ENCODE results near the gene VEGFA.

The VEGFA gene

GRCh38 chr6:43738877-43739641 lies 31.0 kb upstream of the VEGFA start:
- DNase-seq (ENCODE audit: low read depth in 2 of 2): no peak

GRCh38 chr6:43739642-43740091 lies 30.3 kb upstream of the VEGFA start:
- DNase-seq (ENCODE audit: low read depth in 2 of 2): no peak

- no peak for DNase-seq (ENCODE audit: low read depth in 2 of 2)
Measured at GRCh38 chr6:43740321-43740960, 29.6 kb upstream of the VEGFA start.

GRCh38 chr6:43740961-43741764 lies 28.8 kb upstream of the VEGFA start:
- DNase-seq (ENCODE audit: low read depth in 2 of 2): no peak

GRCh38 chr6:43741829-43742228 lies 28.2 kb upstream of the VEGFA start:
- DNase-seq (ENCODE audit: low read depth in 2 of 2): no peak

- no peak for DNase-seq (ENCODE audit: low read depth in 2 of 2)
Measured at GRCh38 chr6:43742285-43742684, 27.7 kb upstream of the VEGFA start.

GRCh38 chr6:43742931-43743632 lies 26.9 kb upstream of the VEGFA start:
- no peak for DNase-seq (ENCODE audit: low read depth in 2 of 2)

GRCh38 chr6:43743682-43744381 lies 26.2 kb upstream of the VEGFA start:
- no peak for DNase-seq (ENCODE audit: low read depth in 2 of 2)

- no peak for DNase-seq (ENCODE audit: low read depth in 2 of 2)
Measured at GRCh38 chr6:43744491-43744890, 25.5 kb upstream of the VEGFA start.

- no peak for DNase-seq (ENCODE audit: low read depth in 2 of 2)
Measured at GRCh38 chr6:43744931-43745727, 24.9 kb upstream of the VEGFA start.

GRCh38 chr6:43746071-43746470 lies 23.9 kb upstream of the VEGFA start:
- DNase-seq (ENCODE audit: low read depth in 2 of 2): no peak

- no peak for DNase-seq (ENCODE audit: low read depth in 2 of 2)
Measured at GRCh38 chr6:43746613-43747102, 23.4 kb upstream of the VEGFA start.

GRCh38 chr6:43747784-43748183 lies 22.2 kb upstream of the VEGFA start:
- no peak for DNase-seq (ENCODE audit: low read depth in 2 of 2)

- no peak for DNase-seq (ENCODE audit: low read depth in 2 of 2)
Measured at GRCh38 chr6:43748765-43749164, 21.2 kb upstream of the VEGFA start.

- DNase-seq (ENCODE audit: low read depth in 2 of 2): no peak
Measured at GRCh38 chr6:43749461-43749860, 20.6 kb upstream of the VEGFA start.

- DNase-seq (ENCODE audit: low read depth in 2 of 2): no peak
Measured at GRCh38 chr6:43750622-43751021, 19.4 kb upstream of the VEGFA start.

- no peak for DNase-seq (ENCODE audit: low read depth in 2 of 2)
Measured at GRCh38 chr6:43753570-43754183, 16.3 kb upstream of the VEGFA start.

- no peak for DNase-seq (ENCODE audit: low read depth in 2 of 2)
Measured at GRCh38 chr6:43757966-43758616, 11.9 kb upstream of the VEGFA start.

- no peak for DNase-seq (ENCODE audit: low read depth in 2 of 2)
Measured at GRCh38 chr6:43758617-43759050, 11.4 kb upstream of the VEGFA start.

All from stimulated activated CD8-positive, alpha-beta memory T cell treated with anti-CD3 and anti-CD28 coated beads, Interleukin-2, amount 100 ng/mL, for 48 hours (primary cell).